HG03060 (cell line): Measurements from ENCODE around the gene GABBR2.

Experiments
- ATAC-seq: cut with Tn5 transposase; IDR thresholded peaks from one replicate; pipeline ENCODE4 v1.9.1; 2021; ENCODE audit warnings: low read depth, moderate number of reproducible peaks; ENCODE audit not compliant: unreplicated experiment

The GABBR2 gene

DNA sequence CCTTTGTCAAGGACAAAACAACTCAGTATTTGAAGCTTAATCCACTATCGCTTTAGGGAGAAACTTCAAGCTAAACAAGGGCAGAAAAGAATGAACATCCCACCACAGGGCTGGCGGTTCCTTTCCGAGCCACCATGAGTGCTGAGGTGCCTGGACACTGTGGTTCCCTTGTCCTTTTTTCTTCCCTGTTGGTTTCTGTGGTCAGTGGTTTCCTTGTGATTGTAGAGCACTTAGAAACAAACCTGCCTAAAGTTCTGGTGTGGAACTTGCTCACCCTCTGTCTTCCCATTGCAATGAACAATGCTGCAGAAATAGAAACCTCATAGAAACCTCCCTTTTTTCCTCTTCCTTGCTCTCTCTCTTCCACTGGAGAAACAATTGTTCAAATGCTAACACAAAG, 373.9 kb downstream of the GABBR2 start:
- ATAC-seq = no peak

DNA sequence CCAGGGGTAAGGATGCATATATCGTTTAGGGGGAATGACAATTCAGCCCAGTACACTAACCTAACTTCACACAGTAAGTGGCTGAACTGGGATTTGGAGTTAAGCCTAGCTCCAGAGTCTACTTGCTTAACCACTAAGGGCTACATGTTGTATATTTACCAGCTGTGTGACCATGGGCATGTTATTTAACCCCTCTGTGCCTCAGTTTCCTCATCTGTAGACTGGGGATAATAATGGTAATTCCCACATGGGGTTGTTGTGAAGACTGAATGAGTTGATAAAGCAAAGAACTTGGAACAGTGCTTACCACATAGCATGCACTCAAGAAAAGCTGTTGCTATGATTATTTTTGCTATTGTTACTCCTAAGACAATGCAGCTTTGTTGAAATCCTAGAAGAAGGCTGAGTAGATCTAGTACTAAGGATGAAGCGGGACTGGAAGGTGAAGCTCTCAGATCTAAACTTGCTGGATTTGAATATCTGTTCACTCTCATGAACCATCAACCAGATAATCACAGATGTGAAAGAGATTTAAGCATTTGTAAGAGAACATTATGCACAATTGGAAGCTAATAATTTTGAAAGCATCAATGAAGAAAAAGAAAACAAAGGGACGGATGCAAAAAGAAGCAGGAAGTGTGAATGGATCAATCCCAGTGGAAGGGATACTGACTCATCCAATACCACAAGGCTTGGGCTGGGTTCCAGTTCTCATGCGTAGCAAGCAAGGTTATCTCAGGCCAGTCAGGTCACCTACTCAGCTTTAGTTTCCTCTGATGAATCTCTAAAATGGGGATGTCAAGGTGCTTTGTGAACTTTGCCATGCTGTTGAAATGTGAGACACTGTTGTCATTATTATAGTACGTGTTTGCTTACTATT, 374.8 kb downstream of the GABBR2 start:
- ATAC-seq = no peak

- ATAC-seq = no peak
Measured at GRCh38 chr9:98332405-98332831, 376.3 kb downstream of the GABBR2 start.

DNA sequence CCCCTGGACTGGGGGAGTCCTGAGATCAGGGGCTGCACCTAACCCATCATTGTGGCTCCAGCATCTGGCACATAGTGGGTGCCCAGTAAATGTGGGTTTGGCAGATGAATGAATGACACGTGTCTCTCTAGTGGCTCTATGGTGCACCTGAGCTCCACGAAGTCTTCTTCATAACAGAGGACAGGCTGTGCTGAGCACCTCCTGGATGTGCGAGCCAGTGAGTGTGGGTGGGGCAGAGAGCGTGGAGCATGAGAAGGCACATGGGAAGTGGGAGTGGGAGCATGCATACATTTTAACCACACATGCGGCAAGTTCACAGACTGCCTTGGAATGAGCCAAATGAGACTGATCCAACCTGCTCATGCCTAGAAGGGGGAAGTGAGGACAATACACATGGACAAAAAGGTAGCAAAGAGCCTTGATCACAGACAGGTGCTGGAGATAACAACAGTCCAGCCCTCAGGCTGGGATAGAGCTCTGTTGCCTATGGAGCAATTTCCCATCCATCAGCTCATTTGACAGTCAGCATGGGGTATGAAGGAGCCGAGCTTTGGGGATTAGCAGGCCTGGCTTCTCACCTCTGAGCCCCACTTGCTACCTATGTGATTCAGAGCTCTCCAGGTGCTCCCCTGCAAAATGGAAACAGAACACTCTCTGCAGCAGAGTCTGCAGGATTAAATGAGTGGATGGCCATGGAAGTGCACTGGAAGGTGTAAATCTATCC, 377.0 kb downstream of the GABBR2 start:
- ATAC-seq = no peak

GRCh38 chr9:98330831-98331230, 377.9 kb downstream of the GABBR2 start:
- no peak for ATAC-seq

DNA sequence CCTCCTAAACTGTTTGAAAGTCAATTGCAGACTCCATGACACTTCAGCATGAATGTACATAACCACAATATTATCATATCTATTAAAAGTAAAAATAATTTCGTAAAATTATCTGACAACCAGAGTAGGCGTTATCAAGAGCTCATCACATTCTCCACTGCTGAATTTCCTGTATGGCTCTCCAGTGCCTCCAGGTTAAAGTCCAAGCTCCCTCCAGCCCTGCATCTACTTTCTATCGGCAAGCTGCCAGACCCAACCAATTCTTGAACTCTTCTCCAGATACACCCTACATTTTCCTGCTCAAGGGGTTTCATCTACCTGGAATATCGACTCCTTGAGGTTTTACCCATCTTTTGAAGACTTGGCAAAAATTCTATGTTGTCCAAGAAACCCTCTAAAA, 378.8 kb downstream of the GABBR2 start:
- ATAC-seq = no peak

- ATAC-seq = no peak
Measured at GRCh38 chr9:98329281-98329680, 379.5 kb downstream of the GABBR2 start.

DNA sequence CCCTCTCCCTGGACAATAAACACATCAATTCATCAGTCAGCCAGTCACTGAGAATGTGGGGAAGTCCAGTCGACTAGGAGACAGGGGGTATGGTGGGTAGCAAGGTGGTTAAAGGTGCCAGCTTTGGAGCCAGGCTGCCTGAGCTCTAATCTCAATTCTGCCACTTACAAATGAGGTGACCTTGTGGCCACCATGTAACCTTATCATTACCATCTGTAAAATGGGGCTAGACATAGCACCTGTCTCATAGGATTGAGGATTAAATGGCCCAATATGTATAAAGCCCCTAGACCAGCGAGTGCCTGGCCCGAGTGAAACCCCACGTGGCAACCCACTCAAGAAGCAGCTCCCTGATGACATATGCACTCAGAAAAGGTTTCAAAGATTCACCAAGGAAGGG, 380.0 kb downstream of the GABBR2 start:
- ATAC-seq = no peak

- ATAC-seq = no peak
Measured at GRCh38 chr9:98328141-98328540, 380.6 kb downstream of the GABBR2 start.

- no peak for ATAC-seq
Measured at GRCh38 chr9:98327249-98327561, 381.5 kb downstream of the GABBR2 start.

GRCh38 chr9:98326459-98327248, 382.1 kb downstream of the GABBR2 start:
- ATAC-seq = no peak

DNA sequence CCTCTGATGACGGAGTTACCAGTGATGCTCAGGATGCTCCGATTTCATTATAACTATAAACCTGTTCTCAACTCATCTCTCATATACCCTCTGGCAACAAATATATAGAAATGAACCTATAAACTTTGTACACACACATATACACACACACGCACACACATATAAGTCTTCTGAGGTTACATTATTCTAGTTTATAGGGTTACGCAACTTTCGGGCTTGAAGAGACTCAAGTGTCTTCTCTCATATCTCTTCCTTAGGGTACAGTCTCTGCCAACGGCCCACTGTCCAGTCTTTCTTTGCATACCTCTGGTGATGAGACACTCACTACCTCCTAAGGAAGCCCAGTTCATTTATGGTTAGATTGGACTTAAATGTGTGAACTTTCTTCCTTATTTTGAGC, 383.9 kb downstream of the GABBR2 start:
- ATAC-seq = no peak

GRCh38 chr9:98323831-98324135, 385.0 kb downstream of the GABBR2 start:
- no peak for ATAC-seq

- ATAC-seq = no peak
Measured at GRCh38 chr9:98323051-98323830, 385.5 kb downstream of the GABBR2 start.

DNA sequence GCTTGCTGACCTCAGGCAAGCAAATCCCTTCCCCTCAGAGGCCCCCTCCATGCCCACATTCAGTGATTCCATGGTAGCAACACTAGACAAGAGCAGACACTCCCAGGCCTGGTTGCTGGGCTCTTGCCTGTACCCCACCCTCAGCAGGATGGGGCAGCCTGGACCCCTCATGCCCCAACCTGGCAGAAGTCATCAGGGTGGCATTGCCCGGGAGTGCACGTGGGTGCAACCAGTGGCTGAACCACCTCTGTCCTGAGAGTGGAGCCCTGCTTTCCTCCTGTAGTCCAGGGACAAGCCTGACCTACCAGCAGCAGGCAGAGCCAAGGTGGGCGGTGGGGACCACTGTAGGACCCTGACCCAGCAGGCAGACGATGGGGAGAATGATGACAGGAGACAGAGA, 387.5 kb downstream of the GABBR2 start:
- no peak for ATAC-seq

GRCh38 chr9:98318834-98319478, 389.8 kb downstream of the GABBR2 start:
- no peak for ATAC-seq

DNA sequence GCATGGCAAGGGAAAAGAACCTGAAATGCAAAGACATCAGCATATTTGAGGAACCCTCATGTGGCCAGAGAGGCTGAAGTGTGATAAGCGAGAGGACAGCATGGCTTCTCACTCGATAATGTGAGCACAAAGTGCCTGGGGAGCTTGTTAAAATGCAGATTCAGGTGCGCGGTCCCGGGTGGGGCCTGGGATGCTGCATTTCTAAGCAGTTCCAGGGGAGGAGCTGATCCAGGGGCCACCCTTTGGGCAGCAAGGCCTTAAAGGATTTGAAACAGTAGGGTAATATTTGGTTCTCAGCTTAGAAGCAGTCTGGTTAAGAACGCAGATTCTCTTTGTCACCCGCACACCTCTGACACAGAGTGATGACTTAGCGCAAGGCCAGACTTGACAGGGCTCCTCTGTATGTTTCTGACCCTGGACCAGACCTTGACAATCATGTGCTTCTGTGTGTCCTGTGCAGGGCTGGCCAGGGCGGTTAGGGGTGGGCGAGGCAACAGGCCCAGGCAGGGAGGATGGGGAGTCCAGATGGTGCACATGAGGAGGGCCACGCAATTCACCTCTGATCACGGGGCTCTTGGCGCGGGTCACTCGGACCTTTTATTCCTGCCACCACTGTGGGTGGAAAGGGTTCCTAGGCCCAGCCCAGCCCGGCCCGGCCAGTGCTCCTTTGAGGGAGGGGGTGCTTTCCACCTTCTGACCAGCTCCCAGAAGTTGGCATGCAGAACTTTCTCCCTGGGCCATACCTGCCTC, 390.5 kb downstream of the GABBR2 start:
- ATAC-seq = no peak

- ATAC-seq = no peak
Measured at GRCh38 chr9:98317134-98317857, 391.4 kb downstream of the GABBR2 start.
